Measurements from ENCODE around the gene NDUFAF2.

The NDUFAF2 gene

GRCh38 chr5:61163905-61164304, 218.9 kb downstream of the NDUFAF2 start:
- WGBS (ENCODE audit: insufficient coverage, insufficient read length) = no CpG with 5 or more reads among the region's 13 CpGs
- H3K27ac ChIP-seq (ENCODE audit: low read length) = no peak overlapping the region
- H3K36me3 ChIP-seq (ENCODE audit: control insufficient read depth, insufficient read depth, low read length) = no peaks in the 10 kb centered on the region
- H3K9me3 ChIP-seq (ENCODE audit: control insufficient read depth, insufficient read depth, low read length) = no peaks in the 10 kb centered on the region
- no peaks in the 10 kb centered on the region for H3K27me3 ChIP-seq (ENCODE audit: control insufficient read depth, insufficient read depth, low read length)
- H3K4me1 ChIP-seq (ENCODE audit: control insufficient read depth, insufficient read depth, low read length) = no peaks in the 10 kb centered on the region
- DNase-seq (ENCODE audit: low read depth, low spot score) = no peak
- H3K4me3 ChIP-seq (ENCODE audit: low read length) = no peak overlapping the region

DNA sequence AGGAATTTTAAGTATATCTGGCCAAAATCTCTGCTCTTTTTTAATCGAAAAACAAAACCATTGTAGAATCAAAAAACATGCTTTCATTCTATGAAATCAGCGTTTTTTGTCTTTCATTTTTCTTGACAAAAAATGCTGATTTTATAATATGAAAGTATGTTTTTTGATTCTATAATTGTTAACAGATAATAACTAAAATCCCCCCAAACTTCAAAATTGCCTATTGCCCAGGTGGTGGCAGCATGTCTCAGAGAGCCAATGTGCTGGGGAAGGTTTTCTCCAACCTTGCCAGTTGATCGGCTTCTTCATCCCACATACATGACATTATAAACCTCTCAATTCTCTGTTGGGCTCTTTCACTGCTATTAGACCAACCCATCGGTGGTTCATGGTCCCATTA, 222.4 kb downstream of the NDUFAF2 start:
- Histone ChIP-seq H3K4me3 (ENCODE audit: low read length) (no peak overlapping the region), H3K27ac (ENCODE audit: low read length) (no peak overlapping the region), H3K36me3 (ENCODE audit: control insufficient read depth, insufficient read depth, low read length) (no peaks in the 10 kb centered on the region), H3K4me1 (ENCODE audit: control insufficient read depth, insufficient read depth, low read length) (no peaks in the 10 kb centered on the region), H3K9me3 (ENCODE audit: control insufficient read depth, insufficient read depth, low read length) (no peaks in the 10 kb centered on the region), H3K27me3 (ENCODE audit: control insufficient read depth, insufficient read depth, low read length) (no peaks in the 10 kb centered on the region)
- no CpG with 5 or more reads among the region's 4 CpGs for WGBS (ENCODE audit: insufficient coverage, insufficient read length)
- no peak for DNase-seq (ENCODE audit: low read depth, low spot score)

DNA sequence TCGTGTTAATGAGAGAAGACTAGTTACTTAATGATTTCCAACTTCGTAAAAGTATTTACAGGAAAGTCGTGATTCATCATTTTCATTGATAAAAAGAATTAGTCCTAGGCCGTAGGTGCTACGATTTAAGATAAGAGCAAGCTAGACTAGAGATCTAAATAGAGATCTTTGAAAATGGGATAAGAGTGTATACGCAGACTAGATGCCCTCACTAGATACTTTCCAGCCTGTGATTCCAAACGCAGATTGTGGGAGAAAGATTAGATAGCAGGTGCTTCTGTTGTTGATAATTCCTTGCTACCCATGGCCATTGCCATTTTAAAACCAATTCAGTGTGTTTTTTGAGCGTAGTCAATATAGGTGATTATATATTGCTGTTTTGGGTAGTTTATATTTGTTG, 223.9 kb downstream of the NDUFAF2 start:
- Histone ChIP-seq H3K27ac (ENCODE audit: low read length) (no peak overlapping the region), H3K4me3 (ENCODE audit: low read length) (no peak overlapping the region), H3K27me3 (ENCODE audit: control insufficient read depth, insufficient read depth, low read length) (no peaks in the 10 kb centered on the region), H3K4me1 (ENCODE audit: control insufficient read depth, insufficient read depth, low read length) (no peaks in the 10 kb centered on the region), H3K9me3 (ENCODE audit: control insufficient read depth, insufficient read depth, low read length) (no peaks in the 10 kb centered on the region), H3K36me3 (ENCODE audit: control insufficient read depth, insufficient read depth, low read length) (no peaks in the 10 kb centered on the region)
- no peak for DNase-seq (ENCODE audit: low read depth, low spot score)
- WGBS (ENCODE audit: insufficient coverage, insufficient read length) = 100% methylated on average over 3 of the region's 8 CpGs

DNA sequence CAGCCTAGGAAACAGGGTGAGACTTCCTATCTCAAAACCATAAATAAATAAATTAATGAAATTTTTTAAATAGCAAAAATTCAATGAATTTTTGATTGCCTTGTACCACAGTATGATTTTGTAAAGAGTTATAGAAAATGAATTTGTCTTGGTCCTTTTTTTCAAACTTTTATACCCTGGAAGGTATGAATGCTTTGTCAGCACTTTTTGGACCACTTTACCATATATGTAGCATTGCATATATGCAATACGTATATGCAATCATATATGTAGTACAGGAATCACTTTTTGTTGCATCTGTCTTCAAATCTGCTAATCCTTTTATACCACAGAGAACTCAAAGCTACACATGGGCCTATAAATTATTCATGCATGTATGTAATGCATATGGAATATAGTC, 226.5 kb downstream of the NDUFAF2 start:
- Histone ChIP-seq H3K27ac (ENCODE audit: low read length) (no peak overlapping the region), H3K27me3 (ENCODE audit: control insufficient read depth, insufficient read depth, low read length) (no peaks in the 10 kb centered on the region), H3K4me1 (ENCODE audit: control insufficient read depth, insufficient read depth, low read length) (peaks cover 1% of the 10 kb centered on the region; the same call in 1 of the 2 replicates), H3K9me3 (ENCODE audit: control insufficient read depth, insufficient read depth, low read length) (no peaks in the 10 kb centered on the region), H3K4me3 (ENCODE audit: low read length) (no peak overlapping the region), H3K36me3 (ENCODE audit: control insufficient read depth, insufficient read depth, low read length) (no peaks in the 10 kb centered on the region)
- no peak for DNase-seq (ENCODE audit: low read depth, low spot score)
- WGBS (ENCODE audit: insufficient coverage, insufficient read length) = no CpG with 5 or more reads among the region's 1 CpG

DNA sequence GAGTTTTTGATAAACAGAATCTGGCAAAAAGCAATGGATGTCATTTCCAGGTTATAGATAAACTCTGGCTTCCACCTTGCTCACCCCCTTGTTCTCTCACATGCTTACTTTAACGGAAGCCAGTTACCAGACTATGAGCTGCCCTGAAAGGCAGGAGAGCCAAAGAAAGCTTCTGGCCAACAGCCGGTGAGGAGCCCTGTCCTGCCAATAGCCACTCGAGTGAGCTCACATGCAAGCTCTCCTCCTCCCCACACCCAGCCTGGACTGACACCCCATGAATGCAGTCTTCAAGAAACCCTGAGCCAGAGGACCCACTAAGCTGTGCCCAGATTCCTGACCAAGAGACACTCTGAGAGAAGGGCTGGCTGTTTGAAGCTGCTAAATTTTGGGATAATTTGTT, 231.6 kb downstream of the NDUFAF2 start:
- no peak for DNase-seq (ENCODE audit: low read depth, low spot score)
- Histone ChIP-seq H3K36me3 (ENCODE audit: control insufficient read depth, insufficient read depth, low read length) (no peaks in the 10 kb centered on the region), H3K27me3 (ENCODE audit: control insufficient read depth, insufficient read depth, low read length) (no peaks in the 10 kb centered on the region), H3K4me3 (ENCODE audit: low read length) (no peak overlapping the region), H3K27ac (ENCODE audit: low read length) (no peak overlapping the region), H3K9me3 (ENCODE audit: control insufficient read depth, insufficient read depth, low read length) (no peaks in the 10 kb centered on the region), H3K4me1 (ENCODE audit: control insufficient read depth, insufficient read depth, low read length) (peaks cover 1% of the 10 kb centered on the region; the same call in 1 of the 2 replicates)
- WGBS (ENCODE audit: insufficient coverage, insufficient read length) = no CpG with 5 or more reads among the region's 3 CpGs

GRCh38 chr5:61177070-61177469, 232.1 kb downstream of the NDUFAF2 start:
- peaks cover 1% of the 10 kb centered on the region; the same call in 1 of the 2 replicates for H3K4me1 ChIP-seq (ENCODE audit: control insufficient read depth, insufficient read depth, low read length)
- no peak overlapping the region for H3K27ac ChIP-seq (ENCODE audit: low read length)
- H3K4me3 ChIP-seq (ENCODE audit: low read length) = no peak overlapping the region
- DNase-seq (ENCODE audit: low read depth, low spot score) = no peak
- H3K9me3 ChIP-seq (ENCODE audit: control insufficient read depth, insufficient read depth, low read length) = no peaks in the 10 kb centered on the region
- no CpG with 5 or more reads among the region's 3 CpGs for WGBS (ENCODE audit: insufficient coverage, insufficient read length)
- H3K27me3 ChIP-seq (ENCODE audit: control insufficient read depth, insufficient read depth, low read length) = no peaks in the 10 kb centered on the region
- no peaks in the 10 kb centered on the region for H3K36me3 ChIP-seq (ENCODE audit: control insufficient read depth, insufficient read depth, low read length)

DNA sequence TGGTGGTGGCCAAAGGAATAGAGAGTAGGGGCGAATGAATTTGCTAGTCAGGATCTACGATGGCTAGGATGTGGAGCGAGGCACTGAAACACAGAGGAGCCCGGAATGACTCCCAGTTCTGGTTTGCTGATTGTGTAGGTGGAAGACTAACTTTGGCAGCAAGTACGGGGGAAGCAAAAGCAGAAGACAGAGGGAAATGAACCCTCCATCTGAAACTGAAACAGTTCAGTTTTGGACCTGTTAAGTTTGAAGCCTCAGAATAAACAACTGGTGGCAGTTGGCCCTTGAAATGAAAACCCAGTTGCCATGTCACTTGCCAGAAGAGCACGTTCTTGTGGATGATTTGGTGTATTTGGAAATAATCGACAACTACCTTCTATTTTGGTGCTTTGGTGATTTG, 232.7 kb downstream of the NDUFAF2 start:
- Histone ChIP-seq H3K9me3 (ENCODE audit: control insufficient read depth, insufficient read depth, low read length) (no peaks in the 10 kb centered on the region), H3K4me3 (ENCODE audit: low read length) (no peak overlapping the region), H3K36me3 (ENCODE audit: control insufficient read depth, insufficient read depth, low read length) (no peaks in the 10 kb centered on the region), H3K4me1 (ENCODE audit: control insufficient read depth, insufficient read depth, low read length) (peaks cover 1% of the 10 kb centered on the region; the same call in 1 of the 2 replicates), H3K27ac (ENCODE audit: low read length) (no peak overlapping the region), H3K27me3 (ENCODE audit: control insufficient read depth, insufficient read depth, low read length) (no peaks in the 10 kb centered on the region)
- WGBS (ENCODE audit: insufficient coverage, insufficient read length) = no CpG with 5 or more reads among the region's 7 CpGs
- no peak for DNase-seq (ENCODE audit: low read depth, low spot score)

- no CpG with 5 or more reads among the region's 4 CpGs for WGBS (ENCODE audit: insufficient coverage, insufficient read length)
- no peaks in the 10 kb centered on the region for H3K9me3 ChIP-seq (ENCODE audit: control insufficient read depth, insufficient read depth, low read length)
- H3K27ac ChIP-seq (ENCODE audit: low read length) = no peak overlapping the region
- H3K36me3 ChIP-seq (ENCODE audit: control insufficient read depth, insufficient read depth, low read length) = no peaks in the 10 kb centered on the region
- H3K4me3 ChIP-seq (ENCODE audit: low read length) = no peak overlapping the region
- no peaks in the 10 kb centered on the region for H3K27me3 ChIP-seq (ENCODE audit: control insufficient read depth, insufficient read depth, low read length)
- H3K4me1 ChIP-seq (ENCODE audit: control insufficient read depth, insufficient read depth, low read length) = peaks cover 1% of the 10 kb centered on the region; the same call in 1 of the 2 replicates
- DNase-seq (ENCODE audit: low read depth, low spot score) = no peak
Measured at GRCh38 chr5:61178702-61179101, 233.7 kb downstream of the NDUFAF2 start.

- H3K4me3 ChIP-seq (ENCODE audit: low read length) = no peak overlapping the region
- no CpG with 5 or more reads among the region's 2 CpGs for WGBS (ENCODE audit: insufficient coverage, insufficient read length)
Measured at GRCh38 chr5:61180886-61181285, 235.9 kb downstream of the NDUFAF2 start.

DNA sequence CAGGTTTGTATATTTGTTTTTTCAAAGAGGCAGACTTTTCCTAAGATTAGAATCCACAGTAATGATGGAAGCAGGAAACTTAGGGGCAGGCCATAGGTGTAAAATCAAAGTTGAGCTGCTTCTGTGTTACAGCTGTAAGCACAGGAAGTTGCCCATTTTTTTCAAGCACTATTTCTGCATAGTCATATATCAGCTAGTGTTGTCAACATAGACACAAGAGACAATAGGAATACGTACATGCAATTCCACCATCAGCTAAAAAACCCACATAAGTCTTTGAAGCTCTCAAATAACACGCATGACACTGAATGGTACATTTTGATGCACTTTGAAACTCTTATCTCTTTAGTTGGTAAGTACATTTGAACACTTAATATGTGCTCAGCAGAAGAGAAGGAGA, 237.4 kb downstream of the NDUFAF2 start:
- WGBS (ENCODE audit: insufficient coverage, insufficient read length) = no CpG with 5 or more reads among the region's 2 CpGs
- no peak overlapping the region for H3K27ac ChIP-seq (ENCODE audit: low read length)

More at GRCh38 chr5:61180886-61181285, 235.9 kb downstream of the NDUFAF2 start:
- Histone ChIP-seq H3K4me1 (ENCODE audit: control insufficient read depth, insufficient read depth, low read length) (no peaks in the 10 kb centered on the region), H3K27ac (ENCODE audit: low read length) (no peak overlapping the region), H3K36me3 (ENCODE audit: control insufficient read depth, insufficient read depth, low read length) (no peaks in the 10 kb centered on the region), H3K27me3 (ENCODE audit: control insufficient read depth, insufficient read depth, low read length) (no peaks in the 10 kb centered on the region), H3K9me3 (ENCODE audit: control insufficient read depth, insufficient read depth, low read length) (no peaks in the 10 kb centered on the region)
- DNase-seq (ENCODE audit: low read depth, low spot score) = no peak

GRCh38 chr5:61183538-61183937, 238.5 kb downstream of the NDUFAF2 start:
- no CpG with 5 or more reads among the region's 1 CpG for WGBS (ENCODE audit: insufficient coverage, insufficient read length)

More for the DNA sequence above, 237.4 kb downstream of the NDUFAF2 start:
- DNase-seq (ENCODE audit: low read depth, low spot score) = no peak
- no peaks in the 10 kb centered on the region for H3K36me3 ChIP-seq (ENCODE audit: control insufficient read depth, insufficient read depth, low read length)
- H3K27me3 ChIP-seq (ENCODE audit: control insufficient read depth, insufficient read depth, low read length) = no peaks in the 10 kb centered on the region
- no peak overlapping the region for H3K4me3 ChIP-seq (ENCODE audit: low read length)
- H3K9me3 ChIP-seq (ENCODE audit: control insufficient read depth, insufficient read depth, low read length) = no peaks in the 10 kb centered on the region
- H3K4me1 ChIP-seq (ENCODE audit: control insufficient read depth, insufficient read depth, low read length) = no peaks in the 10 kb centered on the region

More at GRCh38 chr5:61183538-61183937, 238.5 kb downstream of the NDUFAF2 start:
- no peak for DNase-seq (ENCODE audit: low read depth, low spot score)
- H3K4me1 ChIP-seq (ENCODE audit: control insufficient read depth, insufficient read depth, low read length) = 0 out of 2 replicates have a peak, but pooled peaks cover 2% of the 10 kb centered on the region
- H3K36me3 ChIP-seq (ENCODE audit: control insufficient read depth, insufficient read depth, low read length) = no peaks in the 10 kb centered on the region
- no peaks in the 10 kb centered on the region for H3K27me3 ChIP-seq (ENCODE audit: control insufficient read depth, insufficient read depth, low read length)
- H3K9me3 ChIP-seq (ENCODE audit: control insufficient read depth, insufficient read depth, low read length) = no peaks in the 10 kb centered on the region
- H3K4me3 ChIP-seq (ENCODE audit: low read length) = no peak overlapping the region
- H3K27ac ChIP-seq (ENCODE audit: low read length) = no peak overlapping the region
